H1 (cell line): ENCODE data around the gene SH3PXD2B. TPM values are rescaled to one million over a fixed set of nuclear protein-coding genes. Genes with fewer than 3 reads are reported as not detected.

ENCODE experiments used
- CTCF ChIA-PET: fragments of 300-600 bp; sonication (Branson Sonifier 250); formaldehyde crosslinking; loops from one replicate; lab custom pipeline; 2021; ENCODE audit not compliant: partially characterized antibody; lab: Charles Lee
- POLR2A ChIA-PET: fragments of 300-600 bp; sonication (Branson Sonifier 250); formaldehyde crosslinking; loops from one replicate; lab custom pipeline; 2021; ENCODE audit warnings: inconsistent platforms; ENCODE audit not compliant: partially characterized antibody; lab: Charles Lee
- DNase-seq, 2 experiments: peaks; one replicate each; pipeline versions ENCODE4 v3.0.0 to v3.0.0-alpha.2; 2010 to 2022; ENCODE audit warnings: low spot score in 2 of 2, low read depth in 1 of 2, mixed read lengths in 1 of 2
- FAIRE-seq: peaks from 2 replicates; lab custom pipeline; 2011; peaks lifted over from hg19 to GRCh38; lab: Jason Lieb, UNC
- H2AFZ ChIP-seq: 2 replicates; pipeline ENCODE4 v1.8.1; 2012; ENCODE audit warnings: low read length, inconsistent platforms
- H2AK5ac ChIP-seq: 2 replicates; pipeline ENCODE4 v1.6.1; 2013; ENCODE audit warnings: low read depth, low read length
- H2BK120ac ChIP-seq: replicated peaks from 2 replicates; pipeline ENCODE3; 2013; ENCODE audit warnings: low read depth, low read length, inconsistent platforms
- H2BK12ac ChIP-seq: 2 replicates; pipeline ENCODE4 v1.6.1; 2013; ENCODE audit warnings: low read depth, low read length
- H2BK15ac ChIP-seq: 2 replicates; pipeline ENCODE4 v1.6.1; 2013; ENCODE audit warnings: low read length
- H2BK20ac ChIP-seq: 2 replicates; pipeline ENCODE4 v1.6.1; 2013; ENCODE audit warnings: low read length
- H2BK5ac ChIP-seq: 2 replicates; pipeline ENCODE4 v1.6.1; 2013; ENCODE audit warnings: low read depth, low read length
- H3K14ac ChIP-seq: 2 replicates; pipeline ENCODE4 v1.6.1; 2013; ENCODE audit warnings: inconsistent platforms; ENCODE audit not compliant: insufficient read length
- H3K18ac ChIP-seq: 2 replicates; pipeline ENCODE4 v1.6.1; 2013; ENCODE audit warnings: low read length; ENCODE audit errors: extremely low read depth
- H3K23ac ChIP-seq: 2 replicates; pipeline ENCODE4 v1.6.1; 2013; ENCODE audit warnings: inconsistent platforms; ENCODE audit not compliant: insufficient read length
- H3K23me2 ChIP-seq: 2 replicates; pipeline ENCODE4 v1.6.1; 2013; ENCODE audit warnings: low read depth, low read length
- H3K27ac ChIP-seq: 2 replicates; pipeline ENCODE4 v1.6.1; 2011; ENCODE audit warnings: low read depth, low read length, inconsistent platforms
- H3K27me3 ChIP-seq, 4 experiments: replicated peaks in 1 of 4; 1 replicate in 1 of 4; 2 replicates in 3 of 4; pipeline versions ENCODE4 v1.6.1 to v1.8.1; 2011 to 2013; ENCODE audit warnings: low read length in 3 of 4, mild to moderate bottlenecking in 3 of 4, inconsistent platforms in 2 of 4, mixed read lengths in 2 of 4, moderate library complexity in 1 of 4; ENCODE audit not compliant: control insufficient read depth in 3 of 4, insufficient read depth in 3 of 4; ENCODE audit errors: extremely low read depth in 1 of 4
- H3K36me3 ChIP-seq, 4 experiments: 2 replicates each; pipeline versions ENCODE4 v1.6.1 to v1.8.1; 2011 to 2013; ENCODE audit warnings: mild to moderate bottlenecking in 4 of 4, low read length in 3 of 4, moderate library complexity in 2 of 4, control low read depth in 1 of 4, inconsistent platforms in 1 of 4; ENCODE audit not compliant: insufficient read depth in 4 of 4, control insufficient read depth in 2 of 4
- H3K4ac ChIP-seq: replicated peaks from 2 replicates; pipeline ENCODE3; 2013; ENCODE audit warnings: low read length, low read depth, mixed read lengths, inconsistent platforms; ENCODE audit not compliant: insufficient read length
- H3K4me1 ChIP-seq, 4 experiments: replicated peaks in 1 of 4; 1 replicate in 1 of 4; 2 replicates in 3 of 4; pipeline versions ENCODE4 v1.6.1 to v1.8.1; 2011 to 2013; ENCODE audit warnings: low read length in 3 of 4, inconsistent platforms in 2 of 4, mixed read lengths in 1 of 4; ENCODE audit not compliant: insufficient read depth in 4 of 4, control insufficient read depth in 3 of 4
- H3K4me2 ChIP-seq, 2 experiments: 2 replicates each; pipeline versions ENCODE4 v1.6.1 to v1.8.1; 2011 to 2013; ENCODE audit warnings: low read depth in 2 of 2, low read length in 2 of 2, control low read depth in 1 of 2, inconsistent platforms in 1 of 2, mild to moderate bottlenecking in 1 of 2; ENCODE audit not compliant: insufficient read depth in 1 of 2
- H3K4me3 ChIP-seq, 4 experiments: fragments of 200-600, 300-600 bp in 1 of 4; sonication (generic), shearing (Covaris generic), sonication (Bioruptor Twin) in 1 of 4; 2 replicates each; pipeline versions ENCODE4 v1.5.1 to v1.8.1; 2011 to 2016; ENCODE audit warnings: low read length in 4 of 4, low read depth in 3 of 4, control low read depth in 2 of 4, inconsistent platforms in 2 of 4, mild to moderate bottlenecking in 2 of 4, mixed read lengths in 1 of 4, moderate library complexity in 1 of 4; ENCODE audit not compliant: insufficient read depth in 2 of 4; ENCODE audit errors: extremely low read depth in 1 of 4
- H3K56ac ChIP-seq: replicated peaks from 2 replicates; pipeline ENCODE3; 2013; ENCODE audit warnings: low read depth, mild to moderate bottlenecking, mixed read lengths, low read length, inconsistent platforms; ENCODE audit not compliant: insufficient read length
- H3K79me1 ChIP-seq: 2 replicates; pipeline ENCODE4 v1.6.1; 2013; ENCODE audit warnings: low read depth, low read length, control low read depth
- H3K79me2 ChIP-seq, 2 experiments: 2 replicates each; pipeline versions ENCODE4 v1.6.1 to v1.8.1; 2012 to 2013; ENCODE audit warnings: low read length in 2 of 2, mild to moderate bottlenecking in 2 of 2, inconsistent platforms in 1 of 2; ENCODE audit not compliant: insufficient read depth in 2 of 2, control insufficient read depth in 1 of 2
- H3K9ac ChIP-seq, 4 experiments: replicated peaks in 1 of 4; 1 replicate in 1 of 4; 2 replicates in 3 of 4; pipeline versions ENCODE4 v1.6.1 to v1.8.1; 2011 to 2013; ENCODE audit warnings: low read depth in 3 of 4, low read length in 3 of 4, control low read depth in 2 of 4, mild to moderate bottlenecking in 2 of 4, moderate library complexity in 2 of 4, inconsistent platforms in 1 of 4; ENCODE audit errors: extremely low read depth in 1 of 4
- H3K9me3 ChIP-seq, 2 experiments: 2 replicates each; pipeline versions ENCODE4 v1.6.1 to v1.8.1; 2012 to 2013; ENCODE audit warnings: mild to moderate bottlenecking in 2 of 2, moderate library complexity in 2 of 2, control low read depth in 1 of 2, inconsistent platforms in 1 of 2, low read depth in 1 of 2, low read length in 1 of 2, mixed read lengths in 1 of 2; ENCODE audit not compliant: insufficient read depth in 2 of 2
- H4K20me1 ChIP-seq, 2 experiments: replicated peaks in 1 of 2; 2 replicates each; pipeline versions ENCODE3 to v1.8.1; 2011 to 2013; ENCODE audit warnings: inconsistent platforms in 2 of 2, low read length in 2 of 2, mild to moderate bottlenecking in 1 of 2; ENCODE audit not compliant: insufficient read depth in 2 of 2, control insufficient read depth in 1 of 2
- H4K5ac ChIP-seq: 2 replicates; pipeline ENCODE4 v1.6.1; 2013; ENCODE audit warnings: low read length, low read depth, mixed read lengths, inconsistent platforms; ENCODE audit not compliant: insufficient read length
- H4K8ac ChIP-seq: 2 replicates; pipeline ENCODE4 v1.8.0; 2013; ENCODE audit warnings: mild to moderate bottlenecking, moderate library complexity, low read length, inconsistent platforms; ENCODE audit not compliant: insufficient read depth; ENCODE audit errors: extremely low read depth
- H4K91ac ChIP-seq: replicated peaks from 2 replicates; pipeline ENCODE3; 2013; ENCODE audit warnings: low read length, mixed read lengths, inconsistent platforms; ENCODE audit not compliant: insufficient read length
- BCL11A ChIP-seq, 2 experiments: IDR thresholded peaks; one replicate each; pipeline ENCODE4 v1.6.1; 2011; ENCODE audit warnings: low read depth in 2 of 2, low read length in 2 of 2, mild to moderate bottlenecking in 2 of 2
- CEBPB ChIP-seq: IDR thresholded peaks from 2 replicates; pipeline ENCODE4 v1.6.1; 2012; ENCODE audit warnings: low read depth, low read length
- CTCF ChIP-seq, 3 experiments: IDR thresholded peaks; 1 replicate in 2 of 3; 2 replicates in 1 of 3; pipeline versions ENCODE4 v1.5.1 to v1.6.1; 2011; ENCODE audit warnings: low read length in 3 of 3, mild to moderate bottlenecking in 3 of 3, inconsistent platforms in 2 of 3, low read depth in 1 of 3, moderate library complexity in 1 of 3; ENCODE audit not compliant: insufficient read depth in 1 of 3; ENCODE audit errors: control extremely low read depth in 1 of 3
- GABPA ChIP-seq: IDR thresholded peaks from 2 replicates; pipeline ENCODE4 v1.6.1; 2011; ENCODE audit warnings: mild to moderate bottlenecking, low read length, moderate library complexity, borderline replicate concordance; ENCODE audit not compliant: insufficient read depth
- GTF2F1 ChIP-seq: IDR thresholded peaks from 2 replicates; pipeline ENCODE4 v1.6.1; 2012; ENCODE audit warnings: low read depth, low read length, improper control_type of control experiment, borderline replicate concordance
- HDAC2 ChIP-seq, 2 experiments: fragments of 300-600 bp in 1 of 2; sonication (generic) in 1 of 2; IDR thresholded peaks; 2 replicates each; pipeline ENCODE4 v1.6.1; 2011 to 2012; ENCODE audit warnings: low read depth in 2 of 2, low read length in 2 of 2, mild to moderate bottlenecking in 2 of 2, moderate library complexity in 2 of 2, borderline replicate concordance in 1 of 2, inconsistent platforms in 1 of 2
- MAX ChIP-seq: IDR thresholded peaks from 2 replicates; pipeline ENCODE4 v1.6.1; 2012; ENCODE audit warnings: inconsistent platforms
- PHF8 ChIP-seq: fragments of 200-600 bp; sonication (generic); conservative IDR thresholded peaks from 2 replicates; pipeline ENCODE4 v1.7.1; 2012; ENCODE audit warnings: low read depth, mild to moderate bottlenecking, inconsistent platforms, low read length, moderate library complexity
- POU5F1 ChIP-seq: IDR thresholded peaks from 2 replicates; pipeline ENCODE4 v1.6.1; 2011; ENCODE audit warnings: low read depth, mild to moderate bottlenecking, low read length, moderate library complexity
- SAP30 ChIP-seq: fragments of 300-600 bp; sonication (generic); IDR thresholded peaks from 2 replicates; pipeline ENCODE4 v1.7.1; 2012; ENCODE audit warnings: low read length, moderate library complexity, mild to moderate bottlenecking, inconsistent platforms; ENCODE audit not compliant: insufficient read depth, insufficient replicate concordance
- TAF1 ChIP-seq: IDR thresholded peaks from 2 replicates; pipeline ENCODE4 v1.6.1; 2011; ENCODE audit warnings: mild to moderate bottlenecking, low read depth, low read length
- whole genome bisulfite sequencing, 2 experiments: shearing (Covaris generic) in 1 of 2; methylation state at CpG; one replicate each; pipeline versions ENCODE4 v1.1.6 to v1.1.7; 2013 to 2015; ENCODE audit warnings: low lambda C conversion rate in 2 of 2, mixed read lengths in 2 of 2, inconsistent platforms in 1 of 2, low coverage in 1 of 2, missing lambda C conversion rate in 1 of 2; ENCODE audit not compliant: insufficient replicate concordance in 2 of 2, insufficient coverage in 1 of 2, insufficient read length in 1 of 2; ENCODE audit errors: extremely low coverage in 1 of 2, missing lambda C conversion rate in 1 of 2; 5-methylcytosine and 5-hydroxymethylcytosine counted together
- polyA plus RNA-seq, 7 experiments: library from polyadenylated mRNA; depleted of rRNA in 3 of 7; stranded (reverse) in 5 of 7; unstranded in 2 of 7; fragments of >200 nt in 5 of 7; fragments of 200-250 nt in 2 of 7; gene quantifications; 1 replicate in 5 of 7; 2 replicates in 1 of 7; 4 replicates in 1 of 7; pipeline versions ENCODE4 v1.2.1 to v1.2.3, GENCODE V29; 2011 to 2013; ENCODE audit warnings: missing spikeins in 2 of 7, mixed read lengths in 2 of 7
- total RNA-seq: library from RNA; stranded (reverse); fragmentation: NEBNext Ultra II Directional; extraction: Animal tissue kit (Norgen Biotek cat#: 25700); gene quantifications from 2 replicates; pipeline ENCODE4 v1.2.1, GENCODE V29; 2021

Gene SH3PXD2B
- total and polyA plus RNA-seq, 2 of the 8 experiments (the other 6 are each of a cell fraction or from before 2014, with no cell fraction given): 32.9 to 72.9 TPM

GRCh38 chr5:172488221-172488620 is 33.9 kb upstream of the SH3PXD2B start:
- H4K5ac ChIP-seq: no peak overlapping the region
- no peak overlapping the region for H2AFZ ChIP-seq
- H3K79me1 ChIP-seq: no peaks in the 10 kb centered on the region
- TF ChIP-seq SAP30: no peak
- no peak for TF ChIP-seq GABPA
- no peak for TF ChIP-seq CTCF (IDR thresholded peaks at IDR 0.05; ENCODE audit: control extremely low read depth in 1 of 3, insufficient read depth in 1 of 3, low read depth in 1 of 3, low read length in 3 of 3)
- no peak for TF ChIP-seq HDAC2 (IDR thresholded peaks at IDR 0.05; ENCODE audit: borderline replicate concordance in 1 of 2, low read depth in 2 of 2, low read length in 2 of 2)
- no peak for TF ChIP-seq MAX
- no peak for TF ChIP-seq CEBPB
- no peak for TF ChIP-seq BCL11A (IDR thresholded peaks at IDR 0.05; ENCODE audit: low read depth in 2 of 2, low read length in 2 of 2)
- TF ChIP-seq POU5F1: no peak
- no peak for TF ChIP-seq TAF1
- TF ChIP-seq GTF2F1: no peak
- no peak for TF ChIP-seq PHF8
- H3K23me2 ChIP-seq: no peaks in the 10 kb centered on the region
- H2AK5ac ChIP-seq: no peak overlapping the region
- no peak overlapping the region for H2BK15ac ChIP-seq
- no peak overlapping the region for H3K56ac ChIP-seq
- FAIRE-seq: no peak
- no peak overlapping the region for H3K14ac ChIP-seq
- DNase-seq: no peak
- H2BK5ac ChIP-seq: no peak overlapping the region
- H3K27me3 ChIP-seq: no peaks in the 10 kb centered on the region; a peak in 2 of 7 replicates
- H3K18ac ChIP-seq: no peak overlapping the region
- H2BK20ac ChIP-seq: no peak overlapping the region
- H3K23ac ChIP-seq: no peak overlapping the region
- no peak overlapping the region for H3K4me3 ChIP-seq
- no peak overlapping the region for H3K4me2 ChIP-seq
- H3K4ac ChIP-seq: no peak overlapping the region
- no peaks in the 10 kb centered on the region for H3K79me2 ChIP-seq
- H4K20me1 ChIP-seq: no peaks in the 10 kb centered on the region
- H3K9ac ChIP-seq: no peak overlapping the region; a peak in 1 of 7 replicates
- no peaks in the 10 kb centered on the region for H3K36me3 ChIP-seq
- CTCF ChIA-PET: no interaction called here
- no peak overlapping the region for H2BK120ac ChIP-seq
- no peak overlapping the region; the same call in 1 of the 2 replicates for H4K8ac ChIP-seq
- 84% methylated on average over 13 of the region's 14 CpGs; no CpG with 5 or more reads in 1 of the 2 experiments for WGBS, 2 experiments
- H4K91ac ChIP-seq: no peak overlapping the region
- peaks cover 0 to 6% of the 10 kb centered on the region in 2 experiments; a peak in 1 of 4 replicates for H3K9me3 ChIP-seq
- H3K27ac ChIP-seq: no peak overlapping the region
- POLR2A ChIA-PET: no interaction called here
- no peak overlapping the region for H2BK12ac ChIP-seq
- no peaks in the 10 kb centered on the region for H3K4me1 ChIP-seq
